Right lobe of liver (tissue), 6 donors: Measurements from ENCODE around the gene SH3RF3. TPM values are rescaled to one million over a fixed set of nuclear protein-coding genes. Genes with fewer than 3 reads are reported as not detected.

ENCODE experiments used
- ATAC-seq, 4 donors: fragments of 200-7000 bp; cut with Tn5 transposase; one replicate each; pipeline ENCODE4 v1.9.1; 2020; ENCODE audit warnings: mild to moderate bottlenecking in 4 of 4, moderate library complexity in 4 of 4
- DNase-seq, 3 donors: peaks; one replicate each; pipeline ENCODE4 v3.0.0-alpha.2; 2020
- H3K27ac ChIP-seq, 3 donors: fragments of 200-600 bp; one replicate each; pipeline ENCODE4 v1.8.0; 2022
- H3K27me3 ChIP-seq, 2 donors: fragments of 200-600 bp; one replicate each; pipeline ENCODE4 v1.8.0; 2022
- H3K36me3 ChIP-seq, 4 donors: fragments of 200-600 bp; sonication (generic) in 1 of 4; one replicate each; pipeline versions ENCODE4 v1.5.1 to v1.8.0; 2017 to 2022; ENCODE audit warnings: control low read depth in 1 of 4
- H3K4me1 ChIP-seq, 4 donors: fragments of 200-600 bp; sonication (generic) in 1 of 4; one replicate each; pipeline versions ENCODE4 v1.5.1 to v1.8.0; 2017 to 2022; ENCODE audit warnings: control low read depth in 1 of 4
- H3K4me3 ChIP-seq, 3 donors: fragments of 200-600 bp; one replicate each; pipeline ENCODE4 v1.8.0; 2022
- H3K9me3 ChIP-seq, 4 donors: fragments of 200-600 bp; sonication (generic) in 1 of 4; one replicate each; pipeline versions ENCODE4 v1.5.1 to v1.8.0; 2017 to 2022; ENCODE audit warnings: control low read depth in 1 of 4
- POLR2A ChIP-seq: fragments of 450-650 bp; IDR thresholded peaks from one replicate; pipeline ENCODE4 v1.6.1; 2017; ENCODE audit warnings: antibody characterized with exemption, mild to moderate bottlenecking
- WGBS: methylation state at CpG from one replicate; pipeline ENCODE4 v1.1.6; 2018; ENCODE audit warnings: low coverage, low lambda C conversion rate; ENCODE audit not compliant: insufficient coverage; ENCODE audit errors: missing lambda C conversion rate; 5-methylcytosine and 5-hydroxymethylcytosine counted together
- intact Hi-C, 2 donors: fragments of 100-400 bp; cut with DNase I; formaldehyde crosslinking; loops; one replicate each; pipeline versions ENCODE4 v1.11.2 to v1.14.1; 2022
- total RNA-seq, 6 experiments: library from RNA; depleted of rRNA in 2 of 6; stranded (reverse); fragments of >200 nt in 2 of 6; fragmentation: NEBNext Ultra II Directional in 3 of 6; extraction: Animal tissue kit (Norgen Biotek cat#: 25700) in 3 of 6; gene quantifications; one replicate each; pipeline versions ENCODE4 v1.1.0 to v1.2.4, GENCODE V29; 2016 to 2023
- TF ChIP-seq, protein P1 (sequence below), 4 donors: fragments of 200-600 bp in 3 of 4; fragments of 450-650 bp in 1 of 4; IDR thresholded peaks; one replicate each; pipeline versions ENCODE4 v1.5.1 to v1.8.0; 2016 to 2022; ENCODE audit warnings: antibody characterized with exemption in 4 of 4, mild to moderate bottlenecking in 2 of 4
- donor health status: DM: no; HTN: yes; CAD: no.
- donor health status: DM: no; HTN: no; CAD: no.
- donor health status: DM: no; HTN: no; CAD: no.
- donor health status: DM: no; HTN: yes; CAD: no.
- donor health status: DM: no; HTN: yes; CAD: no.

SH3RF3 gene
- total RNA-seq, 6 experiments from 2014 or later = 0.68 to 1.6 (median 1.2) TPM

DNA sequence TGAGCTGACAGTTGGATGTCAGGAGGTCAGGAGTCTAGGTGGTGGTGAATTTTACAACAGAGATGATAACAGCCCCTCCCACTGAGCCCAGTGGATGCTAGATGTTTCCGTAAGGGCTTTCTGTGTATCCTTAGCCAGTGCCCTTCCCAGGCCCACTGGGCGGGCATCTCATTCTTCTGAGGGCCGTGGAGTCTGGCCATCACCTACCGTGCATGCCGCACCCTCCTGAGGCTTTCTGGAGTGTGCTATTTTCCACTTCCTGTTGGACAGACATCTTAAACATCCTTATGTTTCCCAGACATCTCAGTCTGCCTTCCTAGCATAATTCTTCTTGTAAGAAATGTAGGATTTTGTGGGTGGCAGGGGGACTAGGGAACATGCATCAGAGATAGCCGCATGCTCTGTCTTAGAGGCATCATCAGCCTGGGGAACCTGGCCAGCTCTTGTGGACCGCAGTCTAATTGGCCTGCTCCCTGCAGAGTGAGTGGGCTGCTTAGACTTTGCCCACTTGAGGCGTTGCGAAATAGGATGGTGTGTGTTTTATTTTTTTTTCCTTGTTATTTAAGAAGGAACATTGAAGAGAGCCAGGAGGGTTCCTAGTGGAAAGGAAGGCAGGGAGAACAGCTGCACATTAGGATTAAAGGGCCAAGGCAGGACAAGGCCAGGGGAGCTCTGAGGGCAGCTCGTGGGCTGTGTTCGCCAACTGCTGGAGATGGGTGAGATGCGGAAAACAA, 135.8 kb downstream of the SH3RF3 start:
- DNase-seq (peak in 1 of 3 donors; percentile 53), ATAC-seq (peak in 3 of 4 donors; percentile 26 to 58 (median 51))
- intact Hi-C loops = no loop called here
- 72% methylated on average over 7 of the region's 12 CpGs for WGBS
- Histone ChIP-seq H3K9me3 (no peaks in the 10 kb centered on the region), H3K4me1 (no peaks in the 10 kb centered on the region), H3K4me3 (no peak overlapping the region), H3K27me3 (no peaks in the 10 kb centered on the region), H3K36me3 (no peaks in the 10 kb centered on the region), H3K27ac (no peak overlapping the region)
- TF ChIP-seq, protein P1, sequence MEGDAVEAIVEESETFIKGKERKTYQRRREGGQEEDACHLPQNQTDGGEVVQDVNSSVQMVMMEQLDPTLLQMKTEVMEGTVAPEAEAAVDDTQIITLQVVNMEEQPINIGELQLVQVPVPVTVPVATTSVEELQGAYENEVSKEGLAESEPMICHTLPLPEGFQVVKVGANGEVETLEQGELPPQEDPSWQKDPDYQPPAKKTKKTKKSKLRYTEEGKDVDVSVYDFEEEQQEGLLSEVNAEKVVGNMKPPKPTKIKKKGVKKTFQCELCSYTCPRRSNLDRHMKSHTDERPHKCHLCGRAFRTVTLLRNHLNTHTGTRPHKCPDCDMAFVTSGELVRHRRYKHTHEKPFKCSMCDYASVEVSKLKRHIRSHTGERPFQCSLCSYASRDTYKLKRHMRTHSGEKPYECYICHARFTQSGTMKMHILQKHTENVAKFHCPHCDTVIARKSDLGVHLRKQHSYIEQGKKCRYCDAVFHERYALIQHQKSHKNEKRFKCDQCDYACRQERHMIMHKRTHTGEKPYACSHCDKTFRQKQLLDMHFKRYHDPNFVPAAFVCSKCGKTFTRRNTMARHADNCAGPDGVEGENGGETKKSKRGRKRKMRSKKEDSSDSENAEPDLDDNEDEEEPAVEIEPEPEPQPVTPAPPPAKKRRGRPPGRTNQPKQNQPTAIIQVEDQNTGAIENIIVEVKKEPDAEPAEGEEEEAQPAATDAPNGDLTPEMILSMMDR (IDR thresholded peaks at IDR 0.05) = no peak
- no peak for TF ChIP-seq POLR2A

DNA sequence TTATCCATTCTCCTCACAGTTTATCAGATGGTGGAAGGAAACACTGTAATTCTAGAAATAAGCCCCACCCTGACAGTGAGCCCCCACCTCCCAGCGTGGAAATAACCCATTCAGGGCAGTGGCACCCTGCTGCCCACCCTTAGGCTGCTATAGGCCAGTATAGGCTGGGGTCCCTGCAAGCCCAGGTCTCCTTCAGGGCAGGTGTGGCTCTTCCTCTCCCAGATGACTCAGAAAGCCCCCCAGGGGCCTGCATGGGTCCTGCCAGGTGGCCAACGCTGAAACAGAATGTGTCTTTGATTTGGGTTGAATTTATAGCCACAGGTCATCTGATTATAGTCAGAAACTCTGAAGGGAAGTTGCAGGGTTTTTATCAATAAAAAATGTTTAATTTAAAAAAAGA, 136.4 kb downstream of the SH3RF3 start:
- 56% methylated on average over 1 of the region's 2 CpGs for WGBS
- Histone ChIP-seq H3K27ac (no peak overlapping the region), H3K27me3 (no peaks in the 10 kb centered on the region), H3K36me3 (no peaks in the 10 kb centered on the region), H3K4me1 (no peaks in the 10 kb centered on the region), H3K4me3 (no peak overlapping the region), H3K9me3 (no peaks in the 10 kb centered on the region)
- DNase-seq (no peak), ATAC-seq (no peak)
- TF ChIP-seq, protein P1 (IDR thresholded peaks at IDR 0.05) = no peak
- no peak for TF ChIP-seq POLR2A
- intact Hi-C loops = no loop called here

DNA sequence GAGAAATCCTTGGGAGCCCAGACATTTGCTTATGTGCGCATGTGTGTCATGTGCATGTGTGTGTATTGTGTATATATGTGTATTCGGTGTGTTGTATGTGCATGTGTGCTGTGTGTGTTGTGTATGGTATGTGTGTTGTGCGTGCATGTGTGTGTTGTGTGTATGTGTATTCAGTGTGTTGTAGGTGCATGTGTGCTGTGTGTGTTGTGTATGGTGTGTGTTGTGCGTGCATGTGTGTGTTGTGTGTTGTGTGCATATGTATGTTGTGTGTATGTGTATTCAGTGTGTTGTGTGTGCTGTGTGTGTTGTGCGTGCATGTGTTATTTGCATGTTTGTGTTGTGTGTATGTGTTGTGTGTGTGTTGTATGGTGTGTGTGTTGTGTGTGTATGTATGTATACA, 136.9 kb downstream of the SH3RF3 start:
- Histone ChIP-seq H3K4me3 (no peak overlapping the region), H3K36me3 (no peaks in the 10 kb centered on the region), H3K4me1 (no peaks in the 10 kb centered on the region), H3K27me3 (no peaks in the 10 kb centered on the region), H3K9me3 (no peaks in the 10 kb centered on the region), H3K27ac (no peak overlapping the region)
- TF ChIP-seq POLR2A = no peak
- TF ChIP-seq, protein P1 (IDR thresholded peaks at IDR 0.05) = no peak
- ATAC-seq (no peak), DNase-seq (no peak)
- WGBS = 89% methylated on average over 5 of the region's 5 CpGs
- intact Hi-C loops = no loop called here

DNA sequence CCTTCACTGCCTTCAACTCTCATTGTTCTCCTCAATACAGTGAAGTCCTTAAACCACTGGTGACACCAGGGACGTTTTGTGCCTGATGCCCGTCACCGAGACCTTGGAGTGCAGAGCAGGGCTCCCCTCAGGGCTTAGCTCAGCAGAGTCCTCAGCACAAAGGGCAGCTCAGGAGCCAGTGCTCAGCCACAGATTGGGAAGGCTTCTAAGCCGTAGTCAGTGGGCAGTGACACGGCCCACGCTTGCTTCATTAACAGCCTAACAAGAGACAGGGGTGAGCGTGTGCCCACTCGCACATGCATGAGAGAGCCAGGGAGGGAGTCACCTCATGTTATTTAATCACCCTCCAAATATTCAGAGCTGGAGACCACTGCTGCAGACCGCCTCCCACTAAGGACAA, 137.5 kb downstream of the SH3RF3 start:
- intact Hi-C loops = no loop called here
- H3K4me1 ChIP-seq = no peaks in the 10 kb centered on the region

More for the DNA sequence above, 137.5 kb downstream of the SH3RF3 start:
- ATAC-seq = no peak
- no peaks in the 10 kb centered on the region for H3K9me3 ChIP-seq
- TF ChIP-seq, protein P1 (IDR thresholded peaks at IDR 0.05) = no peak
- no peak for TF ChIP-seq POLR2A
- H3K36me3 ChIP-seq = no peaks in the 10 kb centered on the region
- WGBS = 100% methylated on average over 1 of the region's 9 CpGs
- H3K27me3 ChIP-seq = no peaks in the 10 kb centered on the region
- no peak overlapping the region for H3K27ac ChIP-seq
- H3K4me3 ChIP-seq = no peak overlapping the region
- DNase-seq = no peak
